HepG2 (cell line): Measurements from ENCODE around the gene SYT8. TPM values are rescaled to one million over a fixed set of nuclear protein-coding genes. Genes with fewer than 3 reads are reported as not detected.

ENCODE experiments used
- BRF2 ChIP-seq: sonication (generic); formaldehyde crosslinking; IDR thresholded peaks from 2 replicates; pipeline ENCODE4 v1.8.1; 2022; ENCODE audit warnings: mild to moderate bottlenecking, missing genetic modification reagents
- CHD4 ChIP-seq: fragments of 200-600 bp; sonication (generic); IDR thresholded peaks from 2 replicates; pipeline ENCODE4 v1.7.0; 2017; ENCODE audit warnings: mild to moderate bottlenecking, low read length, borderline replicate concordance
- CSRNP1 ChIP-seq: sonication (generic); formaldehyde crosslinking; IDR thresholded peaks from 2 replicates; pipeline ENCODE4 v1.8.1; 2023; ENCODE audit warnings: mild to moderate bottlenecking, missing genetic modification reagents
- DPF2 ChIP-seq: sonication (generic); formaldehyde crosslinking; IDR thresholded peaks from 2 replicates; pipeline ENCODE4 v1.4.0; 2020; ENCODE audit warnings: mild to moderate bottlenecking, low read depth, missing genetic modification reagents, borderline replicate concordance
- ELK4 ChIP-seq: sonication (generic); formaldehyde crosslinking; IDR thresholded peaks from 2 replicates; pipeline ENCODE4 v1.9.0; 2021; ENCODE audit warnings: missing genetic modification reagents, borderline replicate concordance
- ESRRA ChIP-seq: sonication (generic); formaldehyde crosslinking; IDR thresholded peaks from 2 replicates; pipeline ENCODE4 v1.5.1; 2020; ENCODE audit warnings: mild to moderate bottlenecking, low read depth, missing genetic modification reagents
- HOXA3 ChIP-seq: sonication (generic); formaldehyde crosslinking; IDR thresholded peaks from 2 replicates; pipeline ENCODE4 v1.5.0; 2020; ENCODE audit warnings: missing genetic modification reagents
- KDM2A ChIP-seq: sonication (generic); formaldehyde crosslinking; IDR thresholded peaks from 2 replicates; pipeline ENCODE4 v1.4.0; 2020; ENCODE audit warnings: low read depth, missing genetic modification reagents, borderline replicate concordance
- KDM6A ChIP-seq: IDR thresholded peaks from 2 replicates; pipeline ENCODE4 v1.6.1; 2016; ENCODE audit warnings: low read depth
- MAZ ChIP-seq, 2 experiments: sonication (generic) in 1 of 2; formaldehyde crosslinking in 1 of 2; IDR thresholded peaks; 2 replicates each; pipeline versions ENCODE4 v1.5.0 to v1.6.1; 2012 to 2020; ENCODE audit warnings: low read depth in 2 of 2, mild to moderate bottlenecking in 2 of 2, borderline replicate concordance in 1 of 2, improper control_type of control experiment in 1 of 2, low read length in 1 of 2, missing genetic modification reagents in 1 of 2, moderate library complexity in 1 of 2
- SAP130 ChIP-seq: IDR thresholded peaks from 2 replicates; pipeline ENCODE4 v1.6.1; 2016; ENCODE audit warnings: low read depth
- TEAD3 ChIP-seq: optimal IDR thresholded peaks from 2 replicates; pipeline ENCODE3; 2016; ENCODE audit warnings: borderline replicate concordance
- TERF1 ChIP-seq: sonication (generic); formaldehyde crosslinking; IDR thresholded peaks from 2 replicates; pipeline ENCODE4 v1.8.0; 2022; ENCODE audit warnings: mild to moderate bottlenecking, missing genetic modification reagents, moderate library complexity
- TFAP4 ChIP-seq: sonication (generic); IDR thresholded peaks from 2 replicates; pipeline ENCODE4 v1.6.1; 2016; ENCODE audit warnings: low read depth, borderline replicate concordance
- TFDP2 ChIP-seq: sonication (generic); formaldehyde crosslinking; IDR thresholded peaks from 2 replicates; pipeline ENCODE4 v1.4.0; 2020; ENCODE audit warnings: missing genetic modification reagents
- ZFX ChIP-seq: sonication (generic); formaldehyde crosslinking; IDR thresholded peaks from 2 replicates; pipeline ENCODE4 v1.4.0; 2020; ENCODE audit warnings: mild to moderate bottlenecking, low read depth, missing genetic modification reagents, moderate library complexity
- ZNF280B ChIP-seq: sonication (generic); formaldehyde crosslinking; IDR thresholded peaks from 2 replicates; pipeline ENCODE4 v1.5.0; 2020; ENCODE audit warnings: missing genetic modification reagents, mild to moderate bottlenecking, borderline replicate concordance
- ZNF772 ChIP-seq: sonication (generic); formaldehyde crosslinking; IDR thresholded peaks from 2 replicates; pipeline ENCODE4 v1.5.0; 2020; ENCODE audit warnings: mild to moderate bottlenecking, missing genetic modification reagents
- polyA plus RNA-seq, 8 experiments: library from polyadenylated mRNA; depleted of rRNA in 3 of 8; stranded (reverse) in 7 of 8; unstranded in 1 of 8; fragments of >200 nt; fragmentation: Illumina TruSeq in 4 of 8; extraction: Trizol in 4 of 8; gene quantifications; 2 replicates each; pipeline versions ENCODE4 v1.2.1 to v1.2.3, GENCODE V29; 2011 to 2016; ENCODE audit warnings: low read depth in 4 of 8, missing spikeins in 1 of 8, mixed read lengths in 1 of 8; ENCODE audit not compliant: insufficient read depth in 1 of 8
- total RNA-seq, 5 experiments: library from RNA; depleted of rRNA; stranded (reverse); fragments of >200 nt; fragmentation: Illumina TruSeq; extraction: Trizol; gene quantifications; 2 replicates each; pipeline ENCODE4 v1.2.3, GENCODE V29; 2016; ENCODE audit warnings: low read depth in 1 of 5

The SYT8 gene
- total and polyA plus RNA-seq, 2 of the 13 experiments (the other 11 are each of a cell fraction or from before 2014, with no cell fraction given): 0.60 to 2.3 TPM

- TF ChIP-seq TERF1: no peak
- TF ChIP-seq CHD4: no peak
- TF ChIP-seq TEAD3 (CRISPR knock-in tag): peak; percentile 98
- no peak for TF ChIP-seq MAZ (IDR thresholded peaks at IDR 0.05; ENCODE audit: borderline replicate concordance, low read depth, low read length)
- no peak for TF ChIP-seq MAZ (CRISPR knock-in tag; IDR thresholded peaks at IDR 0.05; ENCODE audit: low read depth)
- TF ChIP-seq TFDP2 (CRISPR knock-in tag): no peak
- no peak for TF ChIP-seq BRF2 (CRISPR knock-in tag)
- peak; percentile 79; the same call in 1 of the 2 replicates for TF ChIP-seq TFAP4
- TF ChIP-seq KDM2A (CRISPR knock-in tag): peak; percentile 62
- 0 out of 2 replicates have a peak, but pooled peaks have one; percentile 24 for TF ChIP-seq ZNF280B (CRISPR knock-in tag)
- TF ChIP-seq DPF2: peak; percentile 22; the same call in 1 of the 2 replicates
- no peak for TF ChIP-seq ELK4 (CRISPR knock-in tag)
- TF ChIP-seq ZFX (CRISPR knock-in tag): peak; percentile 61; the same call in 1 of the 2 replicates
- TF ChIP-seq CSRNP1 (CRISPR knock-in tag): 0 out of 2 replicates have a peak, but pooled peaks have one; percentile 23
- no peak for TF ChIP-seq KDM6A
- peak; percentile 61 for TF ChIP-seq HOXA3 (CRISPR knock-in tag)
- TF ChIP-seq ESRRA (CRISPR knock-in tag): 0 out of 2 replicates have a peak, but pooled peaks have one; percentile 26
- TF ChIP-seq SAP130 (CRISPR knock-in tag): peak; percentile 23; the same call in 1 of the 2 replicates
- no peak for TF ChIP-seq ZNF772 (CRISPR knock-in tag)
Measured at GRCh38 chr11:1827095-1827813, 7.5 kb upstream of the SYT8 start (continued).
